ENCODE results near the gene COG5.

The COG5 gene

GRCh38 chr7:107387128-107387527 lies 176.6 kb downstream of the COG5 start:
- peaks cover 5% of the 10 kb centered on the region for H3K79me2 ChIP-seq
- no peak overlapping the region for H2AFZ ChIP-seq
- no peaks in the 10 kb centered on the region for H3K36me3 ChIP-seq (ENCODE audit: control insufficient read depth, insufficient read depth, low read length)
- H3K27ac ChIP-seq = no peak overlapping the region
- no peaks in the 10 kb centered on the region for H3K9me3 ChIP-seq (ENCODE audit: control insufficient read depth, low read length)
- H3K27me3 ChIP-seq (ENCODE audit: control insufficient read depth, insufficient read depth, low read length) = no peaks in the 10 kb centered on the region
- TF ChIP-seq CTCF (IDR thresholded peaks at IDR 0.05) = no peak
- H3K4me3 ChIP-seq (ENCODE audit: low read depth, low read length) = no peak overlapping the region
- no peak overlapping the region for H3K9ac ChIP-seq
- H3K4me1 ChIP-seq = no peaks in the 10 kb centered on the region
- H3K4me2 ChIP-seq (ENCODE audit: low read length) = no peak overlapping the region

GRCh38 chr7:107386548-107387102 lies 177.1 kb downstream of the COG5 start:
- H3K4me2 ChIP-seq (ENCODE audit: low read length) = no peak overlapping the region
- H2AFZ ChIP-seq = no peak overlapping the region
- H3K36me3 ChIP-seq (ENCODE audit: control insufficient read depth, insufficient read depth, low read length) = no peaks in the 10 kb centered on the region
- H3K27me3 ChIP-seq (ENCODE audit: control insufficient read depth, insufficient read depth, low read length) = no peaks in the 10 kb centered on the region
- H3K9me3 ChIP-seq (ENCODE audit: control insufficient read depth, low read length) = no peaks in the 10 kb centered on the region
- peaks cover 4% of the 10 kb centered on the region for H3K79me2 ChIP-seq
- TF ChIP-seq CTCF (IDR thresholded peaks at IDR 0.05) = no peak
- no peaks in the 10 kb centered on the region for H3K4me1 ChIP-seq
- H3K9ac ChIP-seq = no peak overlapping the region
- H3K27ac ChIP-seq = no peak overlapping the region
- no peak overlapping the region for H3K4me3 ChIP-seq (ENCODE audit: low read depth, low read length)

GRCh38 chr7:107384025-107384424 lies 179.7 kb downstream of the COG5 start:
- no peak overlapping the region for H3K27ac ChIP-seq

GRCh38 chr7:107383203-107383602 lies 180.5 kb downstream of the COG5 start:
- H3K79me2 ChIP-seq = no peaks in the 10 kb centered on the region
- H3K4me2 ChIP-seq (ENCODE audit: low read length) = no peak overlapping the region
- no peak overlapping the region for H3K27ac ChIP-seq
- no peak overlapping the region for H3K9ac ChIP-seq
- H3K9me3 ChIP-seq (ENCODE audit: control insufficient read depth, low read length) = no peaks in the 10 kb centered on the region
- TF ChIP-seq CTCF (IDR thresholded peaks at IDR 0.05) = no peak
- no peaks in the 10 kb centered on the region for H3K4me1 ChIP-seq
- H3K27me3 ChIP-seq (ENCODE audit: control insufficient read depth, insufficient read depth, low read length) = no peaks in the 10 kb centered on the region
- H3K4me3 ChIP-seq (ENCODE audit: low read depth, low read length) = no peak overlapping the region
- H3K36me3 ChIP-seq (ENCODE audit: control insufficient read depth, insufficient read depth, low read length) = no peaks in the 10 kb centered on the region
- H2AFZ ChIP-seq = no peak overlapping the region

More at GRCh38 chr7:107384025-107384424, 179.7 kb downstream of the COG5 start:
- no peak overlapping the region for H3K4me3 ChIP-seq (ENCODE audit: low read depth, low read length)
- H3K4me2 ChIP-seq (ENCODE audit: low read length) = no peak overlapping the region
- no peaks in the 10 kb centered on the region for H3K4me1 ChIP-seq
- no peaks in the 10 kb centered on the region for H3K9me3 ChIP-seq (ENCODE audit: control insufficient read depth, low read length)
- no peak overlapping the region for H3K9ac ChIP-seq
- no peaks in the 10 kb centered on the region for H3K36me3 ChIP-seq (ENCODE audit: control insufficient read depth, insufficient read depth, low read length)
- no peak overlapping the region for H2AFZ ChIP-seq
- no peaks in the 10 kb centered on the region for H3K27me3 ChIP-seq (ENCODE audit: control insufficient read depth, insufficient read depth, low read length)
- H3K79me2 ChIP-seq = peaks cover 1% of the 10 kb centered on the region
- no peak for TF ChIP-seq CTCF (IDR thresholded peaks at IDR 0.05)

GRCh38 chr7:107381453-107381852 lies 182.3 kb downstream of the COG5 start:
- H3K9ac ChIP-seq = no peak overlapping the region
- no peaks in the 10 kb centered on the region for H3K4me1 ChIP-seq
- no peak overlapping the region for H3K4me2 ChIP-seq (ENCODE audit: low read length)
- H3K27me3 ChIP-seq (ENCODE audit: control insufficient read depth, insufficient read depth, low read length) = no peaks in the 10 kb centered on the region
- no peak overlapping the region for H3K27ac ChIP-seq
- H3K36me3 ChIP-seq (ENCODE audit: control insufficient read depth, insufficient read depth, low read length) = no peaks in the 10 kb centered on the region
- no peak overlapping the region for H2AFZ ChIP-seq
- no peaks in the 10 kb centered on the region for H3K9me3 ChIP-seq (ENCODE audit: control insufficient read depth, low read length)
- H3K4me3 ChIP-seq (ENCODE audit: low read depth, low read length) = no peak overlapping the region
- H3K79me2 ChIP-seq = no peaks in the 10 kb centered on the region
- TF ChIP-seq CTCF (IDR thresholded peaks at IDR 0.05) = no peak

Data from parathyroid adenoma (tissue), 2 donors.